HK-2 (cell line): ENCODE measurements around the gene MAPKBP1.
"Not testable (repeated sequence)": the region's sequence is repeated elsewhere in the genome, so short reads cannot be mapped to it uniquely, and the experiment has no call there.

Source experiments
- DNase-seq: peaks from one replicate; pipeline ENCODE4 v3.0.0-alpha.2; 2018; ENCODE audit not compliant: unreplicated experiment

MAPKBP1 gene

GRCh38 chr15:41825572-41826535, 51.6 kb downstream of the MAPKBP1 start:
- no peak for DNase-seq

DNA sequence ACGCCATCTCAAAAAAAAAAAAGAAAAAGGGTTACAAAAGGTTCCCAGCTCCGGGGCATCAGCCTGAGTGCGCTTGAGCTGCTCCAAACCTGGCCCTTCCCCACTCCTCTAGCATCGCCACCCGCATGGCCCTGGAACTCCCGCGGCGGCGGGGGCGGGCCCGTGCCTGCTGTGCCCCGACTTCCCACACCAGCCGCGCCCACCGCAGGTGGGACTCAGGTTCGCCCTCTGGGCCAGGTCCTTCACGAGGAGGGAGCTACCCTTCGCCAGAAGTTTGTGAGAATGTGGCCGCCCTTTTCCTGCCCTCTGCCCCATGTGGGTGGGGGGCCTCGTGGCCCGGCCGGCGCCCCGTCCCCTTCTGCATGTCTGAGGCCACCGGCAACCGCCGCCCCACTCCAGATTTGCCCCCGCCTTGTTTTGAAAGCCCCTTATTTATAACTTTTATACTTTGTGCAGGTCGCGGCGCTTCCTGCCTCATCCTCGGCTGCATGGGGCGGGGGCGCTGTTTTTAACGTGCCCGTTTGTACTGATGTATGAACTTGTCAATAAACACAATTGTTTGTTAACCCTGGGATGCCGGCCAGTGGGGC, 53.1 kb downstream of the MAPKBP1 start:
- no peak for DNase-seq

GRCh38 chr15:41827880-41828806, 53.9 kb downstream of the MAPKBP1 start, which contains the start of gene JMJD7:
Gene JMJD7, plus strand, starts transcription at chr15:41828092. Its CDS starts 33 bp downstream, at chr15:41828125.
- peak; percentile 92 for DNase-seq

DNA sequence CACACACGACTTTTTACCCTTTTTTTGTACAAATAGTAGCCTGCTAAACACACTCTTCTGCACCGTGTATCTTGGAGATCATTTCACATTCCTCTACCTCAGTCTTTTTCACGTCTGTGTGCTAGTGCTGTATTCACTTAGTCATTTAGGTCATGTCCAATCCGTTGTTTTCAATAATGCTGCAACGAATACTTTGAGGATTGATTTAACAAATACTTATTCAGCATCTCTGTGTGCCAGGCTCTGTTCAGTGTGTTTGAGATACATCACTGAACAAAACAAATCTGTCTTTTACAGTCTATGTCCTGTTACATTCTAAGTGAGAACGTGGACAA, 54.5 kb downstream of the MAPKBP1 start:
- no peak for DNase-seq

GRCh38 chr15:41829959-41830646, 55.8 kb downstream of the MAPKBP1 start:
- no peak for DNase-seq

GRCh38 chr15:41831291-41831690, 57.0 kb downstream of the MAPKBP1 start:
- not testable (repeated sequence) for DNase-seq

GRCh38 chr15:41832208-41832607, 57.9 kb downstream of the MAPKBP1 start:
- no peak for DNase-seq

GRCh38 chr15:41832875-41833274, 58.6 kb downstream of the MAPKBP1 start:
- no peak for DNase-seq

DNA sequence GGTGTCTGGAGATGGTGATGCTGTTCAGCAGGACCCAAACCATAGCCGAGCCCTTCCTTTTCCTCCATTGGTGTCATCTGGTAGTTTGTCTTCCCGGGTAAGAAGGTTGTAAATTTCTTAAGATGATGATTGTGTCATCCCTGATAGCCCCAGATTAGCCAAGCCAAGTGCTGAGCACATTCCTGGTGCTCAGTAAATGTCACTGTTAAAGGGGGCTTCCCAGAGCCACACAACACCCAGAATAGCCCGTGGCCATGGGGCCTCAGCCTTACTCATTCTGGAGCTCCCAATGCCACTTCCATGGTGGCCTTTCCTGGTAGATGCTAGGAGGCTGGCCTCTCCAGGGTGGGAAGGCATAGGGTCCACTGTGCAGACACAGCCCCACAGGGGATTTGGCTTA, 59.8 kb downstream of the MAPKBP1 start:
- DNase-seq: no peak

- DNase-seq: no peak
Measured at GRCh38 chr15:41836073-41836472, 61.8 kb downstream of the MAPKBP1 start.

DNA sequence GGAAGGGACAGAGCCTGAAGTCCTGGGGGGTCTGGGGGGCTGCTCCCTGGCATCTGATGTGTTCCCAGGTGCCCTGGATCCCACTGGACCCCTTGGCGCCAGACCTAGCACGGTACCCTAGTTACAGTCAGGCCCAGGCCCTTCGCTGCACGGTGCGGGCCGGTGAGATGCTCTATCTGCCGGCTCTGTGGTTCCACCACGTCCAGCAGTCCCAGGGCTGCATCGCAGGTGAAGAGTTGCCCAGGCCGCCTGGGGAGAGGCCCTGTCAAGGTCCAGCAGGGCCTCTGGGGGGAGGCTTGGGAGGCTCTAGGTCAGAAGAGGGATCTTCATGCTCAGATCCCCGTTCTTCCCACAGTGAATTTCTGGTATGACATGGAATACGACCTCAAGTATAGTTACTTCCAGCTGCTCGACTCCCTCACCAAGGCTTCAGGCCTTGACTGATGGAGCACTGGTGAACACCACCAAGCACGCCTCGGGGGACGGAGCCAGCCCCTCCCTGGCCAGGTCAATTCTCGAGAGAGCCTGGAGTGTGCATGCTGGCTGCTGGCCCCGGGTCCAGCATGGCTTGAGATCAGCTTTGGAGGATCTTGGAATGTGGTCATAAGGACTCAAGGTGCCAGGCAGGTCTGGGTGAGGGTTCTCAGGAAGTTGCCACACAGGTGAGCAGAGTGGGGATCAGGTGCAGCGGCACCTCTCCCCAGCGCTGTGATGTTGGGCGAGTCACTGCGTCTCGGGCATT, 62.6 kb downstream of the MAPKBP1 start:
- no peak for DNase-seq

DNA sequence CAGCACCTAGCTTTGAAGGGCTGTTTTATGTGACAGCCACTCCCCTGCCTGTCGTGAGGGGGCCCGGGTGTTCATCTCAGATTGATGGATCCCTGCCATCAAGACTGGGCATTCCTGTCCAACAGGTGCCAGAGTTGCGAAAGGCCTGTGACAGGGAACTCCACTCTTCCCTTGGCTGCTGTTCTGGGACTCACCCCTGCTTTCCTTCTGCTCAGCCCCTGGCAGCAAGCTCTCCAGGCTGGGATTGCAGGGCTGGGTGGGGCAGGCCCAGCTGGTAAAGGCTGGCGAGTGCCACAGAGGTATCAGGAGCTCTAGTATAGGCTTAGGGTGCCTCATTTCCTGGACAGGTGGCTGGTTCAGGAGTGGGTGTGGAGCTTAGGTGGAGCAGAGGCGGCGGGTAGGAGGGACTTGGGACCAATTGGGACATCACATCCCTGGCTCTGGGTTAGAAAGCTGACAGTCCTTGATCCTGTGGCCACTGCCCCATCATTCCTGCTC, 64.2 kb downstream of the MAPKBP1 start, which contains the start of gene PLA2G4B:
TSS of gene PLA2G4B (plus strand) at position 448 of the 498 bp plus-strand sequence. CDS start 67 bp downstream, outside the sequence.
- no peak for DNase-seq

DNA sequence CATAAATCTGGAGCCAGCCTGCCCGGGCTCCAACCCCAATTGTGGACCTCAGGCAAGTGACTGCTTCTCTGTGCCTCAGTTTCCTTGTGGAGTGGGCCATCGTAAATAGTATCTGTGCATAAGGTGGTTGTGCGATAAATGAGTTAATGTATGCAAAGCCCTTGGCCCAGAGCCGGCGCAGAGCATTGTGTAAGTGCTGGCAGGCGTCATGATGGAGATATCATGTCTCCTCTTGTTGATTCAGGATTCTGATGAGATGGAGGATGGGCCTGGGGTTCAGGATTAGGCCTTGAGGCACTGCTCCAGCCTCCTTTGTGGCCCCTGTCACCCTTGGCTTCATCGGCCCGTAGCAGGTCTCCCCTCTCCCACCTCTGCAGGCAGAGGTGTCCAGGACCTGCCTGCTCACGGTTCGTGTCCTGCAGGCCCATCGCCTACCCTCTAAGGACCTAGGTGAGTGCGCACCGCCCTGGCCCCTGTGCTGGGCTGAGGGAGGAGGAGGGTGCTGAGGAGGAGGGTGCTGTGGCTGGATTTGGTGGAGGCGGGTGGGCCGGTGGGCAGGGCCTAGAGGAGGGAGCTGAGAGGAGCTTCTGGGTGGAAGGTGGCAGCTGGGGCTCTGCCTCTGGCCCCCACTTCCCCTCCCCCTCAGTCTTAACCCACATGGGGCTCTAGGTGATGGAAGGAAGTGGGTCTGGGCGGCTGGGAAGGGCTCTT, 65.7 kb downstream of the MAPKBP1 start:
- DNase-seq: no peak

DNA sequence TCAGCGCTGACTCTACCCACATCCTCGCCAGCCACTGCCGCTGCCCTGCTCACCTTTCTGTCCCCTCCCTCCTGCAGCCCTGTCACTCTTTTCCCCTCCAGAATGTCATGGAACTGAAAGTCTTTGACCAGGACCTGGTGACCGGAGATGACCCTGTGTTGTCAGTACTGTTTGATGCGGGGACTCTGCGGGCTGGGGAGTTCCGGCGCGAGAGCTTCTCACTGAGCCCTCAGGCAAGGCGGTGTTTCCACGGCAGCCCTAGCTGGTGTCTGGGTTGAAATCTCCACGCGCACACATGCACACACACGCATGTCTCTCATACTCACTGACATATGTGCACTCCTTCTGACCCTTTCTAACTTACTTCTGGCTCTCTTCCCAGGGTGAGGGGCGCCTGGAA, 66.4 kb downstream of the MAPKBP1 start:
- no peak for DNase-seq

DNA sequence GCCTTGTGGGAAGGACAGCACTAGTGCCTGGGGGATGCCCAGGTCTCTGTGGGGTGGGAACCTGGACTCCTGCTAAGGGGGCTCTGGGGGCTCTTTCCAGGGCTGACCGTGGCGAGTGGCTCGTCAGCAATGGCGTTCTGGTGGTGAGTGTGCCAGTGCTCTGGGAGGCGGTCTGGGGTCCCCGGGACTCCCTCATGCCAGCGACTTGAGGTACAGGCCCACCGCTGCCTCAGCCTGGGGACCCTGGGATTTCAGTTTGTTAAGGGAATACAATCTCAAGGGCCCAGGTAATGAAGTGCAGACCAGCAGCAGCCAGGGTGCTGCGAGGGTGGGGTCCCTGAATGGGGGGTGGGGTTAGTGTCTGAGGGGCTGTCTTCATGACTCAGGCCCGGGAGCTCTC, 66.8 kb downstream of the MAPKBP1 start:
- no peak for DNase-seq

GRCh38 chr15:41842229-41842628, 67.9 kb downstream of the MAPKBP1 start:
- DNase-seq: no peak

DNA sequence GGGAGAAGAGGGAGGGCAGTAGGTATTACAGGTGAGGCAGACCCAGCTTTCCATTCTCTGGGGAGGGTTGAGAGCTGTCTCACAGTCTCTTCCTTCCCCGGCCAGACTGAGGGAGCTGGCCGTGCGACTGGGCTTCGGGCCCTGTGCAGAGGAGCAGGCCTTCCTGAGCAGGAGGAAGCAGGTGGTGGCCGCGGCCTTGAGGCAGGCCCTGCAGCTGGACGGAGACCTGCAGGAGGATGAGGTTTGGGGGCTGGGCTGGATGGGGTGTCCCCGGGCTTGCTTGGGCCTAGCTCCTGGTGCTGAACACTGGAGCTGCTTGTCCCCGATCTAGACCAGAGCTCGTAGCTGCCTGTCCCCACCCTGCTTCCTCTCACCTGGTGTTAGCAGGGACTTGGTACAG, 69.3 kb downstream of the MAPKBP1 start:
- DNase-seq: no peak

GRCh38 chr15:41844814-41845213, 70.5 kb downstream of the MAPKBP1 start:
- DNase-seq: no peak

DNA sequence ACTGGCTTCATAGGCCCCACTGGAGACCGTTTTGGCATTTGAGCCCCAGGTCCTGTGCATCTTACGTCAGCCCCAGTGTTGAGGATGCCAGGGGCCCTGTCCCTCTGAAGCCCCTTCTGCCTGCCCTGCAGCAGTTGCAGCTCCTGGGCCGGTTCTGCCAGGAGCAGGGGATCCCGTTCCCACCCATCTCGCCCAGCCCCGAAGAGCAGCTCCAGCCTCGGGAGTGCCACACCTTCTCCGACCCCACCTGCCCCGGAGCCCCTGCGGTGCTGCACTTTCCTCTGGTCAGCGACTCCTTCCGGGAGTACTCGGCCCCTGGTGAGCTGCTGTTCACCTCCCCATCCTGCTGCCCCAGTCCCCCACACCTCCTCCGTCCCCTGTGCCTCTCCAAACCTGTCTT, 72.9 kb downstream of the MAPKBP1 start:
- no peak for DNase-seq

GRCh38 chr15:41847981-41848380, 73.7 kb downstream of the MAPKBP1 start:
- DNase-seq: no peak
